ENCODE results near the gene HOXD9. TPM values are rescaled to one million over a fixed set of nuclear protein-coding genes. Genes with fewer than 3 reads are reported as not detected.

Gene HOXD9
- total RNA-seq, 2 donors from 2014 or later, result 1.4 TPM; not detected in 1

- no peak overlapping the region for H3K27ac ChIP-seq
- peaks cover 9% of the 10 kb centered on the region for H3K36me3 ChIP-seq
- no peak for DNase-seq (ENCODE audit: low spot score)
- no peak overlapping the region for H3K4me3 ChIP-seq
- no peaks in the 10 kb centered on the region for H3K9me3 ChIP-seq
- peaks cover 3 to 13% of the 10 kb centered on the region in 2 donors for H3K4me1 ChIP-seq (ENCODE audit: control insufficient read depth in 1 of 2, low read depth in 2 of 2)
- no peak for TF ChIP-seq CTCF (IDR thresholded peaks at IDR 0.05)
- no peak for ATAC-seq (ENCODE audit: insufficient number of reproducible peaks, low FRiP score, low read depth)
- H3K27me3 ChIP-seq (replicated peaks; ENCODE audit: insufficient read depth), result no peaks in the 10 kb centered on the region
Observed at GRCh38 chr2:176155356-176156044, 33.0 kb downstream of the HOXD9 start.

GRCh38 chr2:176156301-176156806 lies 33.8 kb downstream of the HOXD9 start:
- ATAC-seq (ENCODE audit: insufficient number of reproducible peaks, low FRiP score, low read depth), result no peak
- Histone ChIP-seq H3K36me3 (peaks cover 9% of the 10 kb centered on the region), H3K4me3 (no peak overlapping the region), H3K27me3 (replicated peaks; ENCODE audit: insufficient read depth) (no peaks in the 10 kb centered on the region), H3K9me3 (no peaks in the 10 kb centered on the region), H3K4me1 (ENCODE audit: control insufficient read depth in 1 of 2, low read depth in 2 of 2) (peaks cover 3 to 21% of the 10 kb centered on the region in 2 donors), H3K27ac (no peak overlapping the region)
- no peak for TF ChIP-seq CTCF (IDR thresholded peaks at IDR 0.05)
- DNase-seq (ENCODE audit: low spot score), result no peak

GRCh38 chr2:176156807-176157498 lies 34.4 kb downstream of the HOXD9 start, which contains the start of gene HOXD3:
TSS of gene HOXD3 (plus strand) at chr2:176157307. CDS start at chr2:176169115, 11,808 bp downstream.
- Histone ChIP-seq H3K9me3 (no peaks in the 10 kb centered on the region), H3K4me1 (ENCODE audit: control insufficient read depth in 1 of 2, low read depth in 2 of 2) (peaks cover 3 to 27% of the 10 kb centered on the region in 2 donors), H3K4me3 (peak within 1 kb of the TSS; percentile 12), H3K27ac (no peak within 1 kb of the TSS), H3K36me3 (peaks cover 9% of the 10 kb centered on the region), H3K27me3 (replicated peaks; ENCODE audit: insufficient read depth) (no peaks in the 10 kb centered on the region)
- TF ChIP-seq CTCF (IDR thresholded peaks at IDR 0.05), result no peak
- DNase-seq (ENCODE audit: low spot score) (no peak), ATAC-seq (ENCODE audit: insufficient number of reproducible peaks, low FRiP score, low read depth) (no peak)

GRCh38 chr2:176157499-176158185 lies 35.1 kb downstream of the HOXD9 start:
- TF ChIP-seq CTCF (IDR thresholded peaks at IDR 0.05), result no peak
- Histone ChIP-seq H3K27me3 (replicated peaks; ENCODE audit: insufficient read depth) (no peaks in the 10 kb centered on the region), H3K9me3 (no peaks in the 10 kb centered on the region), H3K36me3 (peaks cover 6% of the 10 kb centered on the region), H3K4me3 (peak overlapping the region; percentile 12), H3K27ac (no peak overlapping the region), H3K4me1 (ENCODE audit: control insufficient read depth in 1 of 2, low read depth in 2 of 2) (peaks cover 3 to 30% of the 10 kb centered on the region in 2 donors)
- DNase-seq (ENCODE audit: low spot score) (no peak), ATAC-seq (ENCODE audit: insufficient number of reproducible peaks, low FRiP score, low read depth) (no peak)

- H3K9me3 ChIP-seq, result no peaks in the 10 kb centered on the region
- DNase-seq (ENCODE audit: low spot score) (no peak), ATAC-seq (ENCODE audit: insufficient number of reproducible peaks, low FRiP score, low read depth) (no peak)
- peaks cover 4% of the 10 kb centered on the region for H3K36me3 ChIP-seq
- H3K27ac ChIP-seq, result no peak overlapping the region
- no peak for TF ChIP-seq CTCF (IDR thresholded peaks at IDR 0.05)
- H3K4me3 ChIP-seq, result no peak overlapping the region
- peaks cover 3 to 30% of the 10 kb centered on the region in 2 donors for H3K4me1 ChIP-seq (ENCODE audit: control insufficient read depth in 1 of 2, low read depth in 2 of 2)
- no peaks in the 10 kb centered on the region for H3K27me3 ChIP-seq (replicated peaks; ENCODE audit: insufficient read depth)
Observed at GRCh38 chr2:176158186-176158591, 35.7 kb downstream of the HOXD9 start.
